ENCODE measurements around the gene TBCD.
"Not testable (repeated sequence)": the region's sequence is repeated elsewhere in the genome, so short reads cannot be mapped to it uniquely, and the experiment has no call there.

Gene TBCD

GRCh38 chr17:82948957-82949356 lies 197.1 kb downstream of the TBCD start:
- DNase-seq (ENCODE audit: low spot score), result no peak
- no peak for TF ChIP-seq CTCF (IDR thresholded peaks at IDR 0.05; ENCODE audit: extremely low read depth, insufficient read depth, missing control alignments)
- in situ Hi-C loops (cut with MboI; ENCODE audit: low pct_unique_long_range_greater_than_20kb, low sequenced_read_pairs, unreplicated experiment), result no loop called here

- TF ChIP-seq CTCF (IDR thresholded peaks at IDR 0.05; ENCODE audit: extremely low read depth, insufficient read depth, missing control alignments), result no peak
- no peak for DNase-seq (ENCODE audit: low spot score)
- in situ Hi-C loops (cut with MboI; ENCODE audit: low pct_unique_long_range_greater_than_20kb, low sequenced_read_pairs, unreplicated experiment), result no loop called here
Measured at GRCh38 chr17:82949361-82949760, 197.5 kb downstream of the TBCD start.

GRCh38 chr17:82949984-82950383 lies 198.1 kb downstream of the TBCD start:
- DNase-seq (ENCODE audit: low spot score), result no peak
- TF ChIP-seq CTCF (IDR thresholded peaks at IDR 0.05; ENCODE audit: extremely low read depth, insufficient read depth, missing control alignments), result no peak
- in situ Hi-C loops (cut with MboI; ENCODE audit: low pct_unique_long_range_greater_than_20kb, low sequenced_read_pairs, unreplicated experiment), result no loop called here

- no peak for TF ChIP-seq CTCF (IDR thresholded peaks at IDR 0.05; ENCODE audit: extremely low read depth, insufficient read depth, missing control alignments)
- in situ Hi-C loops (cut with MboI; ENCODE audit: low pct_unique_long_range_greater_than_20kb, low sequenced_read_pairs, unreplicated experiment), result no loop called here
- no peak for DNase-seq (ENCODE audit: low spot score)
Measured at GRCh38 chr17:82950525-82951102, 198.7 kb downstream of the TBCD start.

GRCh38 chr17:82952019-82952418 lies 200.2 kb downstream of the TBCD start:
- in situ Hi-C loops (cut with MboI; ENCODE audit: low pct_unique_long_range_greater_than_20kb, low sequenced_read_pairs, unreplicated experiment), result no loop called here
- DNase-seq (ENCODE audit: low spot score), result no peak
- TF ChIP-seq CTCF (IDR thresholded peaks at IDR 0.05; ENCODE audit: extremely low read depth, insufficient read depth, missing control alignments), result no peak

GRCh38 chr17:82955106-82955505 lies 203.2 kb downstream of the TBCD start:
- DNase-seq (ENCODE audit: low spot score); in situ Hi-C loops (cut with MboI; ENCODE audit: low pct_unique_long_range_greater_than_20kb, low sequenced_read_pairs, unreplicated experiment): not testable (repeated sequence)

GRCh38 chr17:82955627-82956026 lies 203.8 kb downstream of the TBCD start:
- in situ Hi-C loops (cut with MboI; ENCODE audit: low pct_unique_long_range_greater_than_20kb, low sequenced_read_pairs, unreplicated experiment); DNase-seq (ENCODE audit: low spot score): not testable (repeated sequence)

- DNase-seq (ENCODE audit: low spot score), result no peak
- in situ Hi-C loops (cut with MboI; ENCODE audit: low pct_unique_long_range_greater_than_20kb, low sequenced_read_pairs, unreplicated experiment), result no loop called here
- no peak for TF ChIP-seq CTCF (IDR thresholded peaks at IDR 0.05; ENCODE audit: extremely low read depth, insufficient read depth, missing control alignments)
Measured at GRCh38 chr17:82956146-82956725, 204.4 kb downstream of the TBCD start.

Measured in GM13977 (cell line).